GM12891 (cell line): ENCODE measurements around the gene TMEM204. TPM values are rescaled to one million over a fixed set of nuclear protein-coding genes. Genes with fewer than 3 reads are reported as not detected.

ENCODE experiments used
- DNase-seq: peaks from one replicate; pipeline ENCODE4 v3.0.0; 2011; ENCODE audit warnings: low spot score; ENCODE audit not compliant: insufficient read length
- FAIRE-seq: peaks from 2 replicates; lab custom pipeline; 2011; peaks lifted over from hg19 to GRCh38; lab: Jason Lieb, UNC
- PAX5 ChIP-seq: IDR thresholded peaks from 2 replicates; pipeline ENCODE4 v1.6.1; 2011; ENCODE audit warnings: low read length, moderate library complexity, mild to moderate bottlenecking; ENCODE audit not compliant: insufficient read depth, severe bottlenecking
- POLR2A ChIP-seq: IDR thresholded peaks from 2 replicates; pipeline ENCODE4 v1.6.1; 2011; ENCODE audit warnings: low read depth, low read length, control low read depth
- POLR2AphosphoS5 ChIP-seq: IDR thresholded peaks from 2 replicates; pipeline ENCODE4 v1.6.1; 2011; ENCODE audit warnings: low read depth, low read length, control low read depth
- POU2F2 ChIP-seq: IDR thresholded peaks from 2 replicates; pipeline ENCODE4 v1.6.1; 2011; ENCODE audit warnings: low read depth, mild to moderate bottlenecking, control low read depth, low read length, moderate library complexity
- SPI1 ChIP-seq: IDR thresholded peaks from 2 replicates; pipeline ENCODE4 v1.6.1; 2011; ENCODE audit warnings: low read depth, low read length, control low read depth
- TAF1 ChIP-seq: IDR thresholded peaks from 2 replicates; pipeline ENCODE4 v1.6.1; 2011; ENCODE audit warnings: low read depth, low read length, control low read depth
- polyA plus RNA-seq: library from polyadenylated mRNA; unstranded; fragments of >200 nt; gene quantifications from one replicate; pipeline ENCODE4 v1.2.1, GENCODE V29; 2012; ENCODE audit warnings: low read depth, missing spikeins, inconsistent platforms; ENCODE audit not compliant: missing spikeins

The TMEM204 gene
- 0.60 TPM for polyA plus RNA-seq

DNA sequence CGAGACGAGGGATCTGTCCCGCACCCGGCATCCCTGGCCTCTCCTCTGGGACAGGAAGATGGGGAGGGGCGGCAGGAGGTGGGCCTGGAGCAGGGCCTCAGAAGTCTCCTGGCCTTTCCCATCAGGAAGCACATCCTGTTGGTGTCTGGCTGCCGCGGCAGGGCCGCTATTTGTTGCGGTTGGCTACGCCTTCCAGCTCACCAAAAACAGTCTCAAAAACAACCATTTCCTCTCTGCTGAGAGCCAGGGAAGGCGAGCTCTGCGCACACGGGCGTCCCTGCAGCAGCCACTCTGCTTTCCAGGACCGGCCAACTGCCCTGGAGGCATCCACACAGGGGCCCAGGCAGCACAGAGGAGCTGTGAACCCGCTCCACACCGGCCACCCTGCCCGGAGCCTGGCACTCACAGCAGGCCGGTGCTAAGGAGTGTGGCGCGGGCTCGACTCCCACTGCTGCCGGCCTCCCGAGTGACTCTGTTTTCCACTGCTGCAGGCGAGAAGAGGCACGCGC lies at the start of gene TMEM204:
TMEM204 (plus strand) TSS at position 224 of the 509 bp plus-strand sequence. CDS start 610 bp downstream, outside the sequence.
- FAIRE-seq (peak; percentile 86), DNase-seq (peak; percentile 69)
- TF ChIP-seq POU2F2, result no peak
- TF ChIP-seq SPI1, result 0 out of 2 replicates have a peak, but pooled peaks have one; percentile 21

DNA sequence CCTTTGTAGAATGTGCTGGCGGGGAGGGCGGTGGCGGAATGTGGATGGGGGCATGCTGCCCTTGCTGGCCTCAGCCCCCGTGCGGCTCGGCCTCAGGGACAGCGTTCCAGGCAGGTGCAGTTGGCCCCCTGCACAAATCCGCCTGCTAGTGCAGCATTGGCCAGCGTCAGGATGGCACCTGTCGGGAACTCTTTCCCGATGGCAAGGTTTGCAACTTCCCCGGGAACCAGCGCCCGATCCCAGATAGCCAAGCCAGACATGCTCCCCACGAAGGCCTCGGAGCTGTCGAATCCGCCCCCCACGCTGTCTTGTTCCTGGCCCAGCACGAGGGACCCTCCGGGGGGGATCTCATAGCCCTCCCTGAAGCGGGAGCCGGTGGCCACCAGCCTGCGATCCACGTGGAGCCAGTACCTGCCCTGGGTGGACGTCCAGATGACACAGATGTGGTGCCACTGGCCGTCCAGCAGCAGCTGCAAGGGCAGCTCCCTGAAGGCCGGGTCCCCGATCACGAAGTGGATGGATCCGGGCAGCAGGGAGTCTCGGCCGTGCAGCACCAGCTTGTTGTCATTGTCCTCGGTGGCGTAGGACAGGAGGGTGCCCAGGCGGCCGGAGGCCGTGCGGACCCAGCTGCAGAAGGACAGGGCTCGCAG lies 47.5 kb upstream of the TMEM204 start:
- DNase-seq, result no peak
- FAIRE-seq, result no peak
- TF ChIP-seq POU2F2, result no peak
- TF ChIP-seq POLR2A, result no peak

DNA sequence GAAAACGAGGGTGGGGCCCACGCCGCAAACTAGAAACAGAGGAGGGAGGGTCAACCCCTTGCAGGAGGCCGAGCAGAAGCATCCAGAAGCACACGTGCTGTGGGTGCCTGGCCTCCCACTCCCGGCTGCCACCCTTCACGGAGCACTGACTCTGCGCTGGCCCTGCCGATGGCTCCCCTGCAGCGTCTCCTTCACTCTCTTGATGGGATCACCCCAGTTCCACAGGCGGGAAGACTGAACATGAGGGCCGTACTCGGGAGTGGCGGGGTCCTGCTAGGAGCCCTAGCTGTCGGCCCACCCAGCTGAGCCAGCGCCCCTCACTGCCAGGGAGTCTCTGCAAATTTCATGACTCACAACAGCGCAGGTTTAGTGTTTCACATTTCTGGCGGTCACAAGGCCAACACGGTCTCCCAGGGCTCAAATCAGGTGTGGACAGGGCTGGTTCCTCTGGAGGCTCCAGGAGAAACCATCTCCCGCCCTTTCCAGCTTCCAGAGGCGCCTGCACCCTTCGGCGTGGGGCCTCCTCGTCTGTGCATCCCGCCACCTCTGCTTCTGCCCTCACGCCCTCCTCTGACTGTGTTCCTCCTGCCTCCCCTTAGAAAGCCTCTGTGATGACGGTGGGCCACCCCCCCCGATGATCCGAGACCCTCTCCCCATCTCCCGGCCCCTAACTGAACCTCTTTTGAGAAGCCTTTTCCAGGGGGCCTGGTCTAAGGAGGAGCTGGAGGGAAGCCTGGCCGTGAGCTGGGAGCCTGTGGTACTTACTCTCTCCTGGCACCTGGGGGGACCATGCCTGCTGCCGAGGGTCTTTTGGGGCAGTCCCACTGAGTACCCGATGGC lies 46.7 kb upstream of the TMEM204 start:
- FAIRE-seq, result no peak
- DNase-seq, result no peak
- TF ChIP-seq PAX5, result no peak
- no peak for TF ChIP-seq SPI1
- no peak for TF ChIP-seq POU2F2
- no peak for TF ChIP-seq POLR2A
- no peak for TF ChIP-seq TAF1
- TF ChIP-seq POLR2AphosphoS5, result no peak

DNA sequence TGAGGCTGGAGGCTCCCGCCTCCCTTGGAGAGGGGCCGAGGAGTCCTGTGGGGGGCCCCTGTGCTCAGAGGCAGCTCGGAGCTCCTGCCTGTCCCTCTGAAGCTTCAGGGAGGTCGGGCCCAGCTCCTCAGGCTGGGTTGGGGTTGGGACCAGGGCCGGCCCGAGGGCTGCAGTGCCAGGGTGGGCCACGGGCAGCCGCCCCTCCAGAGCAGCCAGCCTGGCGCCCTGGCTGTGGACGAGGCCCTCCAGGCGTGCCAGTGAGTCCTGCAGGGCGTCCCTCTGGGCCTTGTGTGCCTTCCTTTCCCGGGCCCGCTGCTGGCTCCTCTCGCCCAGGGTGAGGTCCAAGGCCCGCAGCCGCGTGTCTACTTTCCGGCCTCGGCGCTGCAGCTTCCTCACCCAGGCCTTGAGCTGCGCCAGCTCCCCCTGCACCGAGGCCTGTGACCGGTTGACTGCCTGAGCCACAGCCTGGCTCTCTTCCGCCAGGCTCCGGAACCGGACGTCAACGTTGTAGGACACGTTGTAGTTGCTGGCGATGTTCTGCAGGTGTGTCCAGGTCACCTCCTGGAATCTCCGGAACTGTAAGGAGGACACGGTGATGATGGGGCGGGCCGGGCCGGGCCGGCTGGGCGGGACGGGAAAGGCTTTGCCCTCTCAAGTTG lies 45.9 kb upstream of the TMEM204 start:
- DNase-seq (no peak), FAIRE-seq (no peak)
- TF ChIP-seq TAF1 (no peak), SPI1 (no peak), POLR2A (no peak), POLR2AphosphoS5 (no peak)

DNA sequence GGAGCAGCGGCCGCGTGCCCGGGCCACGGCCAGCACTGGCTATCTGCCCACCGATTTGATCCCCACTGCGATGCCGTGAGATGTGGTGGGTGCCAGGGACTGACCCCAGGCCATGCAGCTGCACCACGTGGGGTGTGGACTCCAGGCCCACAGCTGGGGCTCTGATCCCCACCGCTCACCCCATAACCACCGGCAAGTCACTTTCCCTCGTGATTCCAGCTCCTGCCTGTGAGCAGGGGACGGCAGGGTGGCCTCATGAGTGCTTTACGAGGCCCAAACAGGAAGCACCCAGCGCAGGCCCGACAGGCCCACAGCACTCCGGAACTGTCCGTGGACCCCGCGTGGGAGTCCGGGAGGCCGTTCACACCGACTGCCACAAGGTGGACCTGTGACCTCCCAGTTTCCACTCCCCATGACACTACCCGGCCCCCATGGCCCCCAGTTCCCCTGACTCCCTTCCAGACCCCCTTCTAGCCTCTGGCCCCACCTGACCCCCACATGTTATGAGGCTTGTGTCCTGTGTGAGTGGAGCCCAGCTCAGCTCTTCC lies 45.3 kb upstream of the TMEM204 start:
- DNase-seq (no peak), FAIRE-seq (no peak)
- TF ChIP-seq POLR2A (no peak), POU2F2 (no peak), POLR2AphosphoS5 (no peak), PAX5 (no peak)

DNA sequence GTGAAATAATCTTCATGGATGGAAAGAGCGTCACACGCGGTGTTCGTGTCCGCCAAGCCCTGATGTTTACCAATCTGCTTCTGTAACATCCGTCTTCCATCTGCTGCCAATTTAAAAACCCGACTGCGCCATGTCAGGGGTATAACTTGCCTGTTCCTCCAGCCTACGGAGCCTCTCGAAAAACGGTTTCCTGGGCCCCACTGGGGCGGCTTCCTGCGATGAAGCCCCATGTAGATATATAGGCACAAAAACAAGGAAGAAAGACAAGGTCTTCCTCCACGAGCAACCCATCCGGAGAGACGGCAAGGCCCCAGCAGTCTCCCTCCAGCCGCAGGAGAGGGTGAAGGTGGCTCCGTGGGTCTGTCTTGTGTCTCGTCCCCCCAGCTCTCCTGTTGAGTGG lies 44.8 kb upstream of the TMEM204 start, which contains the start of gene PTX4:
PTX4 (minus strand) TSS at position 326 of the 400 bp plus-strand sequence; CDS start at position 291, 35 bp downstream.
- FAIRE-seq, result no peak

DNA sequence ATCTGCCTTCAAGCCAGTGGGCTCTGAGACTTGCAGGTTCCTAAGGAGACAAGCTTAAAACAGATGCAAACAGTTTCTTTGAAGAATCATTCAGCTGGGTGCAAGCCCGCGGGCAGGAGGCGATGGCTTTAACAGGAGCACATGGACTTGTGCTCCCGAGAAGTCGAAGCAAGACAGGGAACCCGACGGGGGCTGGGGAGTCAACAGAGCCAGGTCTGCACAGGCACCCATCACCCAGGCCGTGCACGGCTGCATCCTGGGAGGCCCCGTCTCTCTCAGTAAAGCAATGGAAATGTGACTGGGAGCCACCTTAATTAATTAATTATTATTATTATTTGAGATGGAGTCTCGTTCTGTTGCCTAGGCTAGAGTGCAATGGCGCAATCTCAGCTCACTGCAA lies 44.4 kb upstream of the TMEM204 start:
- FAIRE-seq, result no peak
- TF ChIP-seq POLR2AphosphoS5 (no peak), POU2F2 (no peak), PAX5 (no peak), POLR2A (no peak), TAF1 (no peak), SPI1 (no peak)

More for the DNA sequence above, 44.8 kb upstream of the TMEM204 start, which contains the start of gene PTX4:
- TF ChIP-seq SPI1 (no peak), POU2F2 (no peak), POLR2AphosphoS5 (no peak), TAF1 (no peak), PAX5 (no peak), POLR2A (no peak)
- no peak for DNase-seq

DNA sequence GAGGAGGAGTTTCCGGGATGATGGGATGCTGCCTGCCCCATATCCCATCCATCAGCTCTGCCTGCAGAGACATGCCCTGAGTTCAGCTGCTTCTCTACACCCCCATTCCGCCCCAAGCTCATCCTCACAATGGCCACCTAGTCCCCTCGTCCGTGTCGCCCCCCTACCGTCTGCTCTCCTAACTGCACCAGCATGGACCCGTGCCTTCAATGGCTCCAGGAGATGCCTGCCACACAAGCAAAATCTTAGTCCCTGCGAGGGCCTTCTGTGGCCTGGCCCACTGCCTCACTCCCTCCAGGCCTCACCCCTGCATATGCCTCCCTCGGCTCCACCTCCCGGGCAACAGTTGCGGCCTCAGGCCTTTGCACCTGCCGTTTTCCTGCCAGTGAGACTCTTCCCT lies 42.1 kb upstream of the TMEM204 start:
- TF ChIP-seq POU2F2 (no peak), SPI1 (no peak), PAX5 (no peak), POLR2A (no peak), POLR2AphosphoS5 (no peak), TAF1 (no peak)
- FAIRE-seq (no peak), DNase-seq (no peak)

More for the DNA sequence above, 44.4 kb upstream of the TMEM204 start:
- no peak for DNase-seq
